Liver (tissue), 3 donors: ENCODE measurements around the gene DTYMK.

Source experiments
- FOXA2 ChIP-seq: IDR thresholded peaks from 2 replicates; pipeline ENCODE4 v1.6.1; 2016; ENCODE audit warnings: antibody characterized with exemption
- RAD21 ChIP-seq, 2 donors: IDR thresholded peaks; 2 replicates each; pipeline ENCODE4 v1.6.1; 2016; ENCODE audit warnings: antibody characterized with exemption in 2 of 2, mild to moderate bottlenecking in 2 of 2
- REST ChIP-seq: IDR thresholded peaks from 2 replicates; pipeline ENCODE4 v1.6.1; 2016; ENCODE audit warnings: antibody characterized with exemption, mild to moderate bottlenecking
- RXRA ChIP-seq, 2 donors: IDR thresholded peaks; 2 replicates each; pipeline ENCODE4 v1.6.1; 2017 to 2018; ENCODE audit warnings: antibody characterized with exemption in 2 of 2, mild to moderate bottlenecking in 1 of 2
- SP1 ChIP-seq: IDR thresholded peaks from 2 replicates; pipeline ENCODE4 v1.6.1; 2018; ENCODE audit warnings: antibody characterized with exemption, mild to moderate bottlenecking
- TF ChIP-seq, protein P1 (sequence below): fragments of 150-350 bp; IDR thresholded peaks from 2 replicates; pipeline ENCODE4 v1.5.1; 2017; ENCODE audit warnings: improper control_type of control experiment, low read depth, low read length; ENCODE audit not compliant: missing input control
- donor health status: healthy.
- donor health status: healthy.

GRCh38 chr2:241655516-241656189 lies 31.0 kb downstream of the DTYMK start:
- TF ChIP-seq, protein P1, sequence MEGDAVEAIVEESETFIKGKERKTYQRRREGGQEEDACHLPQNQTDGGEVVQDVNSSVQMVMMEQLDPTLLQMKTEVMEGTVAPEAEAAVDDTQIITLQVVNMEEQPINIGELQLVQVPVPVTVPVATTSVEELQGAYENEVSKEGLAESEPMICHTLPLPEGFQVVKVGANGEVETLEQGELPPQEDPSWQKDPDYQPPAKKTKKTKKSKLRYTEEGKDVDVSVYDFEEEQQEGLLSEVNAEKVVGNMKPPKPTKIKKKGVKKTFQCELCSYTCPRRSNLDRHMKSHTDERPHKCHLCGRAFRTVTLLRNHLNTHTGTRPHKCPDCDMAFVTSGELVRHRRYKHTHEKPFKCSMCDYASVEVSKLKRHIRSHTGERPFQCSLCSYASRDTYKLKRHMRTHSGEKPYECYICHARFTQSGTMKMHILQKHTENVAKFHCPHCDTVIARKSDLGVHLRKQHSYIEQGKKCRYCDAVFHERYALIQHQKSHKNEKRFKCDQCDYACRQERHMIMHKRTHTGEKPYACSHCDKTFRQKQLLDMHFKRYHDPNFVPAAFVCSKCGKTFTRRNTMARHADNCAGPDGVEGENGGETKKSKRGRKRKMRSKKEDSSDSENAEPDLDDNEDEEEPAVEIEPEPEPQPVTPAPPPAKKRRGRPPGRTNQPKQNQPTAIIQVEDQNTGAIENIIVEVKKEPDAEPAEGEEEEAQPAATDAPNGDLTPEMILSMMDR = no peak
- no peak for TF ChIP-seq SP1
- TF ChIP-seq REST = no peak
- TF ChIP-seq RAD21 (IDR thresholded peaks at IDR 0.05) = no peak
- TF ChIP-seq RXRA (IDR thresholded peaks at IDR 0.05) = no peak
- no peak for TF ChIP-seq FOXA2
